GM19463 (cell line): Measurements from ENCODE around the gene TRAF2.

ENCODE experiments used
- ATAC-seq: cut with Tn5 transposase; IDR thresholded peaks from one replicate; pipeline ENCODE4 v1.9.1; 2021; ENCODE audit warnings: mild to moderate bottlenecking, moderate library complexity; ENCODE audit not compliant: unreplicated experiment

Gene TRAF2

GRCh38 chr9:136973618-136974617 is 87.6 kb downstream of the TRAF2 start:
- no peak for ATAC-seq

- ATAC-seq: no peak
These were observed 88.7 kb downstream of the TRAF2 start for GRCh38 chr9:136974817-136975535.

GRCh38 chr9:136975644-136976043 is 89.3 kb downstream of the TRAF2 start:
- no peak for ATAC-seq
